NCI-H82 (cell line): ENCODE data around the gene LRRIQ4.
A peak's percentile ranks its signal among the peaks of the same experiment; 100 is the strongest.

Experiments
- DNase-seq: peaks from one replicate; lab custom pipeline; 2025; lab: John Stamatoyannopoulos, UW

Gene LRRIQ4

DNA sequence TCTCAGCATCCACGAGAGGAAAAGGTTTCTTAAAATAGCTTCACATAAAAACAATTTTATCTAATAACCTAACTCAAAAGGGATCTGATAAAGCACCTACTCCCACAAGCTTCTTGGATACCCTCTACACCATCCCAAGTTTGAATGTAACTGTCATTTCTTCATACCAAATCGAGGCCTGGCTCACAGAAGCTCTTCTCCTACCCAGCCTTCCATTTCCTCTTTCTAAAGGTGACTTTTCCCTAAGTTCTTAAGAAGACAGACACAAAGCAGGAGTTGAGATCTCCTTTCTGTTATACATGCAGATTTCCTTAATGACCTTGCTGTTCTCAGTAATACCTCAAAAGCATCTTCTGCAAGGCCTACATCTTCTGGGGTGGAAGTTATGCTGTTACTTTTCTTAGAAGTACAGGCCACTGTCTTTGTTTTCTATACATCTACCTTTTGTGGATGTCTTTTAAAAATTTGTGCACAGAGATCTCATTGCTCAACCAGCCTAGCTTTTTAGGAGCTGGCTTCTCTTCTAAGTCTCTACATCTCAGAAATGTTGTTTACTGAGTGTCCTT lies 3.4 kb upstream of the LRRIQ4 start:
- no peak for DNase-seq

GRCh38 chr3:169811631-169812331 lies 889 bp upstream of the LRRIQ4 start:
- DNase-seq, result peak; percentile 71

GRCh38 chr3:169813278-169813677 lies 608 bp downstream of the LRRIQ4 start:
- DNase-seq, result no peak

DNA sequence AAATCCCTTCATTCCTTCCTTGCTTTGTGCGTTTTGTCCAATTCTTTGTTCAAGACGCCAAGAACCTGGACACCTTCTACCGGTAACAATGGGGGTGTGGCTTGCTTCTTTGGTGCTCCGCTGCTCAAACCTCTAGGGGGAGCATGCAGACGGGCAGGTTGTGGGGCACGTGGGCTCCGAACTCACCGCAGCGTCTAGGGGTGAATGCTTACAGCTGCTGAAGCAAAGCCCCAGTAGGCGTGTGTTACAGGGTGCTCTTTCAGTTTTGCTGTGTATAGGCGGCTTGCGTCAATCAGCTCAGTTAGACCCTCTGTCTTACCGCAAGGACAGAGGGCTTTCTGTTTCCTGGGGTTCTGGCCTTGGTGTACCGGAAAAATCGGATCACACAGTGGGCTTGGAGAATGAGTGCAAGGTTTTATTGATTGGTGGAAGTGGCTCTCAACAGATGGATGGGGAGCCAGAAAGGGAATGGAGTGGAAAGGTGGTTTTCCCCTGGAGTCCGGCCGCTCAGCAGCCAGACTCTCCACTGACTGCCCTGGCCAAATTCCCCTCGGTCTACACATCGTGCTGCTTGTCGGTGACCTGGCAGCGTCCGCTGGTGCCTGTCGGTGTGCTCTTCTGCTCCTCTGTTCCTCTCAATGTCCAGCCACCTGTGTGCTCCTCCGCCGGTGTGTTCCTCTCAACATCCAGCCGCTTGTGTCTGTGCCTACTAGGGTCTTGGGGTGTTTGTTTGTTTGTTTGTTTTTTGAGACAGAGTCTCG lies 1.3 kb downstream of the LRRIQ4 start:
- peak; percentile 46 for DNase-seq

DNA sequence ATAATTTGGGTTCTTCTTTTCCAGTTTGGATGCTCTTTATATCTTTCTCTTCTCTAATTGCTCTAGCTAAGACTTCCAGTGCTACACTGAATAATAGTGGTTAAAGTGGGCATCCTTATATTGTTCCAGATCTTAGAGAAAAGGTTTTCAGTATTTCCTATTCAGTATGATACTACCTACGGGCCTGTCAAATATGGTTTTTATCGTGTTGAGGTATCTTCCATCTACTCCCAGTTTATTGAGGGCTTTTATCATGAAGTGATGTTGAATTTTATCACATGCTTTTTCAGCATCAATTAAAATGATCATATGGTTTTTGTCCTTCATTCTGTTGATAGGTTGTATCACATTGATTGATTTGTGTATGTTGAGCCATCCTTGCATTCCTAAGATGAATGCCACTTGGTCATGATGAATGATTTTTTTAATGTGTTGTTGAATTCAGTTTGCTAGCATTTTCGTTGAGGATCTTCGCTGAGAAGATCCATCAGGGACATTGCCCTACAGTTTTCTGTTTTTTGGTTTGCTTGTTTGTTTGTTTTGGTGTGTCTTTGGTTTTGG lies 3.0 kb downstream of the LRRIQ4 start:
- no peak for DNase-seq

GRCh38 chr3:169818316-169818715 lies 5.6 kb downstream of the LRRIQ4 start:
- no peak for DNase-seq

DNA sequence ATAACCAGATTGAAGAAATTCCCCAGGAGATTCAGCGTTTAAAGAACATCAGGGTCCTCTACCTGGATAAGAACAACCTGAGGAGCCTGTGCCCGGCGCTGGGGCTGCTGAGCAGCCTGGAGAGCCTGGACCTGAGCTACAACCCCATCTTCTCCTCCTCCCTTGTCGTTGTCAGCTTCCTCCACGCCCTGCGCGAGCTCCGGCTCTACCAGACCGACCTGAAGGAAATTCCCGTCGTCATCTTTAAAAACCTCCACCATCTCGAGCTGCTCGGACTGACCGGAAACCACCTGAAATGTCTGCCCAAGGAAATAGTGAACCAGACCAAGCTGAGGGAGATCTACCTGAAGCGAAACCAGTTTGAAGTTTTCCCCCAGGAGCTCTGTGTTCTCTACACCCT lies 9.4 kb downstream of the LRRIQ4 start:
- DNase-seq, result no peak

DNA sequence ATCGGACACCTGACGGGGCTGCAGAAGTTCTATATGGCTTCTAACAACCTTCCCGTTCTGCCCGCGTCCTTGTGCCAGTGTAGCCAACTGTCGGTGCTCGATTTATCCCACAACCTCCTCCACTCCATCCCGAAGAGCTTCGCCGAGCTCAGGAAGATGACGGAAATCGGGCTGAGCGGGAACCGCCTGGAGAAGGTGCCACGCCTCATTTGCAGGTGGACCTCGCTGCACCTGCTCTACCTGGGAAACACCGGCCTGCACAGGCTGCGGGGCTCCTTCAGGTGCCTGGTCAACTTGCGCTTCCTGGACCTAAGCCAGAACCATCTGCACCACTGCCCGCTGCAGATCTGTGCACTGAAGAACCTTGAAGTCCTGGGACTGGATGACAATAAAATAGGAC lies 9.9 kb downstream of the LRRIQ4 start:
- no peak for DNase-seq

DNA sequence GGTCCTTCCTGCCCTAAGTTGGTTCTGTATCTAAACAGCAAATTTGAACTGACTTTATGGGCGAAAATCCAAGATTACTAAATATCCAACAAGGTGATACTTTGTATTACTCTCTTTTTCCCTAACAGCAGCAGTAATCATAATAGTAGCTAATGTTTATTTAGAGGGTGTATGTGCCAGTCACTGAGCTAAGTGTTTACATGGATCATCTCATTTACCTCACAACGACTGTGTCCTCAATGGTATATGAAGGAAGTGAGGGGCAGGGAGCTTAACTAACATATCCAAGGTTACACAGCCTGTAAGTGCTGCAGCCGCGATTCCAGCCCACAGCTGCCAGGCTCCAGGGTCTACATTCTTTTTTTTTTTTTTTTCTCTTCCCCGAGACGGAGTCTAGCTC lies 10.3 kb downstream of the LRRIQ4 start:
- no peak for DNase-seq

DNA sequence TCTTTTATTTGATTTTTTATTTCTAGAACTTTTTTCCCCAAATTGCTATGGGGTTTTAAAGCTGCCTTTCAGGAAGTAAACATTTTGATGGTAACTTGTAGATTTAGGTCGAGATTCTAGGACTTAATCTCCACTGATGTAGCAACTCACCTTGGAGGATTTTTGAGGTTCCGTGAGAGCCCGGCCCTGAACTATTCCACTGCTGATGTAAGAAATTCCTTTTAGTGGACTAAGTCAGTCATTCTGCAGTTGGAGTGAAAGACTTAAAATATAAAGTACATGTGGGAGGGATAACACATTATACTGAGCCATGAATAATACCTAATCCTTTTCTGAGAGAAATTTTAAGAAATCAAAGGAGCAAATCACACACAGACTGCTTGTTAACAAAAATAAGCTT lies 12.6 kb downstream of the LRRIQ4 start:
- no peak for DNase-seq

DNA sequence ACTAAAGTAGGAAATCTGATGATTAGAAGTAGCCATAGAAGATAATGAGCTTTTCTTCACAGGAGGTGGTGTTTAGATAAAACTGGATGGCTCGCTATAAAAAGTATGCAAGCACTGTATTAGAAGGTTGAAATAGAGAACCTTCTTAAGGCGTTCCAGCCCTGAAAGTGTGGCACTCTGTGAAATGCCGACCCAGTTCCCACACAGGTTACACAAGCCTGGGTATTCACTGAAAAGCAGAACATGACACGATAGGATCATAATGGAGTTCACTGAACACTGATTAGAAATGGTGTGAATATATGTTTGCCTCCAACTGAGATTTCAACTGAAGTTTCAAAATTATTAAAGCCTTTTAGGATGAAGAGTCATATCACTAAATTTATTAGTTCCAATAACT lies 15.0 kb downstream of the LRRIQ4 start:
- no peak for DNase-seq

DNA sequence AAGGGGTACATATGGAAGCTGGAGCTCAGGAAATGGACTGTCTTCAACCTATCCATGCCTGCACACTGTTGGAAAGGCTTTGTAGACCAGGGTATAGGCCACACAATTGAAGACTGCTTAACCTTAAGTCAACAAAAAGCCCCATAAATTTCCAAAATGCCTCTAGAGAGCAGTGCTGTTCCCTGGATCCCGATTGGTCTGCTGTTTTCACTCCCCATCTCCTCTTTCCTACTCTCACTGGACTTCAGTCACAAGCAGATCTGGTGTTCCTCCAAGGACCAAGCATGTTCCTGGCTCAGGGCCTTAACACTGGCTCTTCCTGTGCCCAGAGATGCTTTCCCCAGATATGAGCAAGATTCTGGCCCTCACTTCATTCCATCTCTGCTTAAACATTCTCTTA lies 22.9 kb downstream of the LRRIQ4 start:
- no peak for DNase-seq

GRCh38 chr3:169836078-169836941 lies 23.6 kb downstream of the LRRIQ4 start:
- DNase-seq, result peak; percentile 85

DNA sequence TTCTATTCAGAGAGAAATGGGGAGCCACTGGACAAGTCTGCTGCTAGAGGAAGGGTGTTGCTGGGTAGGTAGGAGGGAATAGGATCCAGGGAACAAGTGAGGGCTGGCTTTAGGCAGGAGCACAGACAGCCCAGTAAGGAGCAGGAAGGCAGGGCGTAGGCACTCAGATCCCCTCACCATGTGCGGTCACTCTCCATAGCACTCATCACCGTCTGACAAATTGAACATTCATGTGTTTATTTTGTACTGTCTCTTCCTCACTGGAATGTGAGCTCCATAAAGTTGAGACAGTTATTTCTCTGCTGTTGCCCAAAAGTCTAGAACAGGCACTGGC lies 24.2 kb downstream of the LRRIQ4 start:
- no peak for DNase-seq

DNA sequence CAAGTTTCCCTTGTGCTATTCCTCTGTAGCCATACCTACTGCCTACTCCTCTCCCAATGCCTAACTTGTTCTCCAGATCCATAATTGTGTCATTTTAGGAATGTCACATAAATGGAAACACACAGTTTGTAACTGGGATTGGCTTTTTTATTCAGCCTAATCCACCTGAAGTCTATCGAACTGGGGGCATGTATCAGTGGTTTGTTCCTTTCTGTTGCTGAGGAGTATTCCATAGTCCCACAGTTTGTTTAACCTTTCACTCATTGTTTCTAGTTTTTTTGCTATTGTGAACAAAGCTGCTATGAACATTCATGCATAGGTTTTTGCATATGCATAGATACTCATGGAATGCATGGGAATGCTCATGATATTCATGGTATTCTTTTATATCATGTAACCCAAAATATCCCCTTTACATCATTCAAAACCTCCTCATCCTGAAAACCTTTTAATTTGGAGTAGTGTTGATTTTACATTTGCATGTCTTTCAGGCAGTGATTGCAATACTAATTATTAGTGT lies 25.9 kb downstream of the LRRIQ4 start:
- DNase-seq, result no peak

DNA sequence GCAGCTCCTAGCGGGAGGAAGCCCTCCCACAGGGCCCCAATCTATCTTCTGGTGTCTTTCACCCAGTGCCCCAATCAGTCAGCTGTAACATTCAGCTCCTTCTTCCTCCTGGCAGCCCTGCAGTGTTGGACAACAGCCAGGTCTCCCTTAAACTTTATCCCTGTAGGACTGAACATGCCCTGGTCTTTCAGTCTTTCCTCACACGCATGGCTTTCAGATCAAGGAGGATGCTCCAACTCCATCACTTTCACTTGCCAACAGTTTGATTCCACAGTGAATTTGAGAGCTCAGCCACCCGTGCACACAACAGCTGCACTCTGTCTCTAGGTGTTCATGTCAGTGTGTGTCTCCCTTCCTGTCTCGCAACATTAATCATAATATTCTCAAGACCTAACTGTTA lies 28.5 kb downstream of the LRRIQ4 start:
- no peak for DNase-seq

- DNase-seq, result peak; percentile 68
Observed at GRCh38 chr3:169842960-169843359, 30.3 kb downstream of the LRRIQ4 start.

DNA sequence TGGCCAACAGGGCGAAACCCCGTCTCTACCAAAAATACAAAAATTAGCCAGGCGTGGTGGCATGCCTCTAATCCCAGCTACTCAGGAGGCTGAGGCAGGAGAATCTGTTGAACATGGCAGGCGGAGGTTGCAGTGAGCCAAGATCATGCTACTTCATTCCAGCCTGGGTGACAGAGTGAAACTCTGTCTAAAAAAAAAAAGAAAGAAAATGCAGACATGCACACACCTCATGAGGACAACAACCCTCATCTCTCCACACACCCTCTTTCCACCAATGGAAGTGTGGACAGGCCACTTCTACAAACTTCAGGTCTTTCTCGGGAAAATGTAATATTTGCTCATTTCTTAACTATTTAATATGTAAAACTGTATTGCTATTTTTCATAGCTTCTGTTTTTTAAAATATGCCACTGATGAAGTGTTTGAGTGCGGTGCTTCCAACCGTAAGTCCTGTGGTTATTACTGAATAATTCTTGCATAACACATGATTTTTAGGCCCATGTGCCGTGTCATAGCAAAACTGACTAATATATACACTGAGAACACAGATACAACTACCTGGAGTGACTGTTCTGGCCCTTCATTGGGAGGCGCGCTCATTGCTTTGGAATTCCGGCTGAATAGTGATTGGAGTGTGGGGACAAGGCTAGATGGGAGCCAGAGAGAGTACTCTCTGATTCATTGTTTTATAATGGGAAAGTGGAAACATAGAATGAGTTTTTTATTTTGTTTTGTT lies 34.0 kb downstream of the LRRIQ4 start:
- DNase-seq, result no peak

GRCh38 chr3:169847896-169848295 lies 35.2 kb downstream of the LRRIQ4 start:
- DNase-seq, result peak; percentile 64

DNA sequence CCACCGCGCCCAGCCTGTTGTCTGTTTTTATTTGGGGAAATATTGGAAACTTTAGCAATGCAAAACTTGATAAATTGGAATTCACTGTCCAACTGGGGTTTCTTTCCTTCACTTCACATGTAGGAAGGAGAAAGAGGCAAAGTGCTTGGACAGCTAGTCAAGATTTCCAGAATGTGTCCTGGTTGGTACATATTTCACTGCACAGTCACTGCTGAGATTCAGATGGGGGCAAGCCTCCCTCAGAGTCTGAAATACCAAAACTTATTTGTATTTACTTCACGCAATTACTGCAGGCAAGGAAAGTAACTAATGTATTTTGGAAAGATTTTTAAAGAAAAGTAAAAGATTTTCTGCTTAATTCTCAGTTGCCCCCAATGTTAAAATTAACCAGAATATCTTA lies 36.1 kb downstream of the LRRIQ4 start:
- no peak for DNase-seq

DNA sequence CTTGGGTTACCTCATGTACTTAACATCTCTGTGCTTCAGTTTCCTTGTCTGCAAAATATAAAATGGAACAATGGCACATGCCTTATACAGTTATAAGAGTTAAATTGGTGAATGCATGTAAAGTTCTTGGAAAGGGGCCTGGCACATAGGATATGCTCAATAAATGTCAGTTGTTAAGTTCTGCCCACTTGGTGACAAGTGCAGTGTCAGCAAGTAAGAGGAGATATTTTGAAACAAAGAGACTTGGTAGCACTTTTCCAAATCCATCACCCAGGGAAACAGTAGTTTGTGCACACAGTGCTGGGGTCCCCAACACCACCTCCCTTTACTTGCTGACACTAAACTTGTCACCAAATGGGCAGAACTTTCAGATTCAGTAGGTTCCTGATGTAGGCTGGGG lies 37.9 kb downstream of the LRRIQ4 start:
- no peak for DNase-seq
